ENCODE data around the gene PRKN. TPM values are rescaled to one million over a fixed set of nuclear protein-coding genes. Genes with fewer than 3 reads are reported as not detected.

The PRKN gene
- total RNA-seq, 3 donors from 2014 or later = 0.05 to 0.13 TPM; not detected in 1

- Mint-ChIP-seq H3K4me3 (no peak overlapping the region), H3K4me1 (ENCODE audit: low read depth) (no peaks in the 10 kb centered on the region), H3K9me3 (no peaks in the 10 kb centered on the region), H3K27me3 (ENCODE audit: low read depth) (no peaks in the 10 kb centered on the region), H3K36me3 (ENCODE audit: insufficient read depth) (no peaks in the 10 kb centered on the region)
- DNase-seq (no peak), ATAC-seq (no peak)
Measured at GRCh38 chr6:162701551-162701950, 26.0 kb downstream of the PRKN start.

- H3K9me3 Mint-ChIP-seq = no peaks in the 10 kb centered on the region
- H3K4me1 Mint-ChIP-seq (ENCODE audit: low read depth) = no peaks in the 10 kb centered on the region
- DNase-seq = no peak
- no peak for ATAC-seq
- no peaks in the 10 kb centered on the region for H3K27me3 Mint-ChIP-seq (ENCODE audit: low read depth)
- H3K4me3 Mint-ChIP-seq = no peak overlapping the region
- no peaks in the 10 kb centered on the region for H3K36me3 Mint-ChIP-seq (ENCODE audit: insufficient read depth)
Measured at GRCh38 chr6:162700966-162701365, 26.6 kb downstream of the PRKN start.

- Mint-ChIP-seq H3K36me3 (ENCODE audit: insufficient read depth) (no peaks in the 10 kb centered on the region), H3K4me1 (ENCODE audit: low read depth) (no peaks in the 10 kb centered on the region), H3K27me3 (ENCODE audit: low read depth) (no peaks in the 10 kb centered on the region), H3K9me3 (no peaks in the 10 kb centered on the region), H3K4me3 (no peak overlapping the region)
- ATAC-seq (no peak), DNase-seq (no peak)
Measured at GRCh38 chr6:162699961-162700360, 27.6 kb downstream of the PRKN start.

- no peak for ATAC-seq
- H3K36me3 Mint-ChIP-seq (ENCODE audit: insufficient read depth) = no peaks in the 10 kb centered on the region
- H3K4me3 Mint-ChIP-seq = no peak overlapping the region
- no peak for DNase-seq
- no peaks in the 10 kb centered on the region for H3K9me3 Mint-ChIP-seq
- no peaks in the 10 kb centered on the region for H3K27me3 Mint-ChIP-seq (ENCODE audit: low read depth)
- no peaks in the 10 kb centered on the region for H3K4me1 Mint-ChIP-seq (ENCODE audit: low read depth)
Measured at GRCh38 chr6:162698440-162698839, 29.1 kb downstream of the PRKN start.

- ATAC-seq (no peak), DNase-seq (no peak)
- H3K27me3 Mint-ChIP-seq (ENCODE audit: low read depth) = no peaks in the 10 kb centered on the region
- H3K4me1 Mint-ChIP-seq (ENCODE audit: low read depth) = no peaks in the 10 kb centered on the region
- no peaks in the 10 kb centered on the region for H3K36me3 Mint-ChIP-seq (ENCODE audit: insufficient read depth)
- no peaks in the 10 kb centered on the region for H3K9me3 Mint-ChIP-seq
- no peak overlapping the region for H3K4me3 Mint-ChIP-seq
Measured at GRCh38 chr6:162697872-162698403, 29.6 kb downstream of the PRKN start.

GRCh38 chr6:162690158-162690557 is 37.4 kb downstream of the PRKN start:
- Mint-ChIP-seq H3K36me3 (ENCODE audit: insufficient read depth) (no peaks in the 10 kb centered on the region), H3K9me3 (no peaks in the 10 kb centered on the region), H3K27me3 (ENCODE audit: low read depth) (no peaks in the 10 kb centered on the region), H3K4me3 (no peak overlapping the region), H3K4me1 (ENCODE audit: low read depth) (no peaks in the 10 kb centered on the region)
- ATAC-seq (no peak), DNase-seq (no peak)

- Mint-ChIP-seq H3K4me3 (no peak overlapping the region), H3K36me3 (ENCODE audit: insufficient read depth) (no peaks in the 10 kb centered on the region), H3K4me1 (ENCODE audit: low read depth) (no peaks in the 10 kb centered on the region), H3K27me3 (ENCODE audit: low read depth) (no peaks in the 10 kb centered on the region), H3K9me3 (no peaks in the 10 kb centered on the region)
- ATAC-seq = no peak
- no peak for DNase-seq
Measured at GRCh38 chr6:162688751-162689345, 38.7 kb downstream of the PRKN start.

GRCh38 chr6:162685586-162685985 is 42.0 kb downstream of the PRKN start:
- H3K4me3 Mint-ChIP-seq = no peak overlapping the region
- H3K36me3 Mint-ChIP-seq (ENCODE audit: insufficient read depth) = no peaks in the 10 kb centered on the region
- no peaks in the 10 kb centered on the region for H3K4me1 Mint-ChIP-seq (ENCODE audit: low read depth)
- peaks cover 3% of the 10 kb centered on the region for H3K9me3 Mint-ChIP-seq
- DNase-seq (no peak), ATAC-seq (no peak)
- H3K27me3 Mint-ChIP-seq (ENCODE audit: low read depth) = no peaks in the 10 kb centered on the region

GRCh38 chr6:162684961-162685360 is 42.6 kb downstream of the PRKN start:
- no peak for ATAC-seq
- DNase-seq = no peak
- Mint-ChIP-seq H3K9me3 (peaks cover 3% of the 10 kb centered on the region), H3K4me1 (ENCODE audit: low read depth) (no peaks in the 10 kb centered on the region), H3K36me3 (ENCODE audit: insufficient read depth) (no peaks in the 10 kb centered on the region), H3K4me3 (no peak overlapping the region), H3K27me3 (ENCODE audit: low read depth) (no peaks in the 10 kb centered on the region)

- Mint-ChIP-seq H3K9me3 (peaks cover 3% of the 10 kb centered on the region), H3K27me3 (ENCODE audit: low read depth) (no peaks in the 10 kb centered on the region), H3K4me1 (ENCODE audit: low read depth) (no peaks in the 10 kb centered on the region), H3K36me3 (ENCODE audit: insufficient read depth) (no peaks in the 10 kb centered on the region), H3K4me3 (no peak overlapping the region)
- no peak for DNase-seq
- no peak for ATAC-seq
Measured at GRCh38 chr6:162684052-162684451, 43.5 kb downstream of the PRKN start.

GRCh38 chr6:162683135-162683534 is 44.4 kb downstream of the PRKN start:
- Mint-ChIP-seq H3K36me3 (ENCODE audit: insufficient read depth) (no peaks in the 10 kb centered on the region), H3K27me3 (ENCODE audit: low read depth) (no peaks in the 10 kb centered on the region), H3K9me3 (peaks cover 3% of the 10 kb centered on the region), H3K4me1 (ENCODE audit: low read depth) (no peaks in the 10 kb centered on the region), H3K4me3 (no peak overlapping the region)
- DNase-seq (no peak), ATAC-seq (no peak)

- Mint-ChIP-seq H3K27me3 (ENCODE audit: low read depth) (no peaks in the 10 kb centered on the region), H3K4me1 (ENCODE audit: low read depth) (no peaks in the 10 kb centered on the region), H3K36me3 (ENCODE audit: insufficient read depth) (no peaks in the 10 kb centered on the region), H3K9me3 (peaks cover 3% of the 10 kb centered on the region), H3K4me3 (no peak overlapping the region)
- no peak for ATAC-seq
- no peak for DNase-seq
Measured at GRCh38 chr6:162681447-162681846, 46.1 kb downstream of the PRKN start.

GRCh38 chr6:162680871-162681270 is 46.7 kb downstream of the PRKN start:
- no peak for DNase-seq
- Mint-ChIP-seq H3K4me3 (no peak overlapping the region), H3K9me3 (peaks cover 3% of the 10 kb centered on the region), H3K36me3 (ENCODE audit: insufficient read depth) (no peaks in the 10 kb centered on the region), H3K4me1 (ENCODE audit: low read depth) (no peaks in the 10 kb centered on the region), H3K27me3 (ENCODE audit: low read depth) (no peaks in the 10 kb centered on the region)
- ATAC-seq = no peak

GRCh38 chr6:162680367-162680766 is 47.2 kb downstream of the PRKN start:
- Mint-ChIP-seq H3K4me3 (no peak overlapping the region), H3K36me3 (ENCODE audit: insufficient read depth) (no peaks in the 10 kb centered on the region), H3K4me1 (ENCODE audit: low read depth) (no peaks in the 10 kb centered on the region), H3K9me3 (peaks cover 3% of the 10 kb centered on the region), H3K27me3 (ENCODE audit: low read depth) (no peaks in the 10 kb centered on the region)
- ATAC-seq (no peak), DNase-seq (no peak)

- H3K4me3 Mint-ChIP-seq = no peak overlapping the region
Measured at GRCh38 chr6:162679681-162680080, 47.9 kb downstream of the PRKN start.

More at GRCh38 chr6:162679681-162680080, 47.9 kb downstream of the PRKN start:
- H3K9me3 Mint-ChIP-seq = peaks cover 4% of the 10 kb centered on the region
- H3K36me3 Mint-ChIP-seq (ENCODE audit: insufficient read depth) = peaks cover 1% of the 10 kb centered on the region
- no peak for ATAC-seq
- DNase-seq = no peak
- H3K4me1 Mint-ChIP-seq (ENCODE audit: low read depth) = no peaks in the 10 kb centered on the region
- no peaks in the 10 kb centered on the region for H3K27me3 Mint-ChIP-seq (ENCODE audit: low read depth)

Data from activated T-cell treated with anti-CD3 and anti-CD28 coated beads, Interleukin-2, amount 50 U/mL, for 4 hours (primary cell).